ENCODE measurements around the gene MAPKBP1.

Gene MAPKBP1

GRCh38 chr15:41852736-41853590 lies 78.7 kb downstream of the MAPKBP1 start:
- DNase-seq, result no peak

- no peak for DNase-seq
These were observed 79.5 kb downstream of the MAPKBP1 start for GRCh38 chr15:41853831-41854230.

DNA sequence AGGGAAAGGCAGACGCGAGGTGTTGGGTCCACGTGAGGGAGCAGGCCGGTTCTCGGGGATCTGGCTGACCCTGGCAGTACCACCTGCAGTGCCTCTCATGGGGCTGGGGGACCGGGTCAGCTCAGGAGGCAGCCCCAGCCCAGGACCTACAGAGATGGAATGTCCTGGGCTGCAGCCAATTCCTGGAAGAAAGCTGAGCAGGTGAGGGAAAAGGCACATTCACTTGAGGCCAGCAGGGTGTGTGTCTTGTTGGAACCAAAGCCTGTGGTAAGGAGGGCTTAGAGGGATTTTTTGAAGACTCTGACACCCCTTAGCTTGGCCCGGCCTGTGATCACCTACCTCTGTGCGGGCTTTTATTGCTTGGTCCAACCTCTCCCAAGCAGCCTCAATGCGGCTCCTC lies 80.2 kb downstream of the MAPKBP1 start:
- no peak for DNase-seq

DNA sequence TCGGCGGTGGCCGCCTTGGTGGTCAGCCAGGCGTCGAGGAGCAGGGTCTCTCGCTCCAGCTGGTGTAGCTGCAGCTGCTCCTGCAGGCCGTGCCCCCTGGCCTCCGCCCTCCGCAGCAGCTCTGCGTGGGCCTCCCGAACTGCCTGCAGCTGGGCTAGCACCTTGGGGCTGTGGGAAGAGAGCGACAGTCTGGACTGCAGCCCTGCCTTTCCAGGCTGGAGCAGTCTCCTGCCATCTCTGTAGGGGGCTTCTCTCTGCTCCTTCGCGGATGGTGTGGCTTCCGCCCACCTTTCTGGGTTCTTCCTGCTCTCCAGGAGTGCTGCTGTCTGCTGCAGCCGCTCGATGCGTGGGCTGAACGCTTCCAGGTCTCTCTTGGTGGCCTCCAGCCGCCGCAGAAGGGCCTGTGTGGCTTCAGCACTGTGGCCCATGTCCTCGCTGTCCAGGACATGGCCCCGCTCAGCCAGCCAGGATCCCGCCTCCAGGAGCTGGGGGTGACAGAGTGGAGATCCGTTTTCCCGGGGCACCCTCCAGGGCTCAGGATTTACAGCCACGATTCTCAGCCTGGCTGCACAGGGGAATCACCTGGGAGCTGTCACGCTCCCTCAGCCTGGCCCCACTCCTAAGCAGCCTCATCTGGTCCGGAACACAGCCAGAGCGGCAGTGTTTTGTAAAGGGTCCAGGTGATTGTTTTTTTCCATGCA lies 81.1 kb downstream of the MAPKBP1 start:
- DNase-seq, result no peak

GRCh38 chr15:41856262-41856661 lies 82.0 kb downstream of the MAPKBP1 start:
- no peak for DNase-seq

GRCh38 chr15:41856716-41857115 lies 82.4 kb downstream of the MAPKBP1 start:
- DNase-seq, result no peak

DNA sequence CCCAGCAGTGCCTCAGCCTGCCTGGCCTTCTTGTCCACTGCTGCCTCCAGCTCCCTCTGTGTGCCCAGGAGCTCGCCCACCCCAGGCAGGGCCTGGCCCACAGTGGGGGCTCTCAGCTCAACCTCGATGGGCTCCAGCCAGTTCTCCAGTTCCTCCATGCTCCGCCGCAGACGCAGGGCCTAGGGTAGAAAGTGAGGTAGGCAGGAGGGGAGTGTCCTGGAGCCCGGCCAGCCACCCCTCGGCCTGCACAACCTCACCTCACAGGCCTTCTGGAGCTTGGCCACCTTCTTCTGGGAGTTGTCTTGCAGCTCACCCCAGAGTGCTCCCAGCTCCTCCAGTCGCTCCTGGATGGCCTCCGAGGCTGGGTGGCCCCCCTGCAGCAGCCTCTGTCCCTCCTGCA lies 83.0 kb downstream of the MAPKBP1 start:
- no peak for DNase-seq

GRCh38 chr15:41858756-41859155 lies 84.5 kb downstream of the MAPKBP1 start:
- no peak for DNase-seq

DNA sequence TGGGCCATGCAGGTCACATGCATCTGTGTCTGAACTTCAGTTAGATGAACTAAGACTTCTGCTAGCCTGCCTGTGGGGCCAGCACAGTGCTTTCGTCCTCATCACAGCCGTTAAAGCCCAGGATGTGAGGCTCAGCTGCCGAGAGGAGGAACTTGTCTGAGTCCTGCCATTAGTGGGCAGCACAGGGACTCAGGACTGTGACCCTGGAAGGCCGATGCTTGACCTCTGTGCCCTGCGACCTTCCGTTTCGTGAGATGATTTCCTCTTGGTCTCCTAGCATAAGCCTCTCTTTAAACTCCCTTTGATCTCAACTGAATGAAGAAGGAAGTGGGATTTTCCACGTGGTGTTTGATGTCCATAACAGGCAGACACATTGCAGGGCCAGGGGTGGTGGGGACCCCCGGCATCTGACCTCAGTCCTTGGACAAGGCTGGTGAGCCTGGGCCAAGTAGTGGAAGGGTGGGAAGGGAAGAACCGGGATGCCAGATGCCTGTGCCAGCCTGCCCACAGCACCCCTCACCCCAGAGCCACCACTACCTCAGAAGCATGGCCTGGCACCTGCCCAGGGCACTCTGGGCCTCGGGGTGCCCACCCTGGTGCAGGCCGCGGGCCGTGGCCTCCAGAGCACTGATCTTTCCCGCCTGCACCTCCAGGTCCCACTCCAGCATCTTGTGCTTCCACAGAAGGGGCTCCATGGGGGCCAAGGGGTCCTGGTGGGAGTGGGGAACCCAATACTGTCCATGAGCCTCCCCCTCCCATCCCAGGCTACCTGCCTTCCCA lies 86.0 kb downstream of the MAPKBP1 start:
- DNase-seq, result no peak

- DNase-seq, result no peak
These were observed 87.6 kb downstream of the MAPKBP1 start for GRCh38 chr15:41861736-41862356.

- no peak for DNase-seq
These were observed 88.3 kb downstream of the MAPKBP1 start for GRCh38 chr15:41862515-41863116.

- no peak for DNase-seq
These were observed 91.3 kb downstream of the MAPKBP1 start for GRCh38 chr15:41865490-41866055.

DNA sequence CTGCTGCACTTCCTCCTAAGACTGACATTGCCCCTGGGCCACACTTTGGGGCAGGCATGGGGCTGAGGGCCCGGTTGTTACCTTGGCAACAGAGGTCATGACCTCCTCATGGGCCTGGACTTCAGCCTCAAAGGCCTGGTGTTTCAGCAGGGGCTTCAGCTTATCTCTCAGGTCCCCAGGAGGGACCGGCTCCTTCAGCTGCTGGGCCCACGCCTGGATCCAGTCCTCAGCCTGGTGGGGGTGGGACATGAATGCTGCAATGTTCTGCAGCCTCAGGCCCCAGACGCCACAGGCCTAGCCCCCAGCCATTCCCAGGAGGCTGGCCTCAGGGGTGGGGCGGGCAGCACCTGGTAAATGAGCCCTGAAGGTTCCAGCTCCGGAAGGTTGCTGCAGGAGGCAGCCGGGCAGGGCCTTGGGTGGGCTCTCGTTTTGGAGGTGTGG lies 92.0 kb downstream of the MAPKBP1 start:
- no peak for DNase-seq

DNA sequence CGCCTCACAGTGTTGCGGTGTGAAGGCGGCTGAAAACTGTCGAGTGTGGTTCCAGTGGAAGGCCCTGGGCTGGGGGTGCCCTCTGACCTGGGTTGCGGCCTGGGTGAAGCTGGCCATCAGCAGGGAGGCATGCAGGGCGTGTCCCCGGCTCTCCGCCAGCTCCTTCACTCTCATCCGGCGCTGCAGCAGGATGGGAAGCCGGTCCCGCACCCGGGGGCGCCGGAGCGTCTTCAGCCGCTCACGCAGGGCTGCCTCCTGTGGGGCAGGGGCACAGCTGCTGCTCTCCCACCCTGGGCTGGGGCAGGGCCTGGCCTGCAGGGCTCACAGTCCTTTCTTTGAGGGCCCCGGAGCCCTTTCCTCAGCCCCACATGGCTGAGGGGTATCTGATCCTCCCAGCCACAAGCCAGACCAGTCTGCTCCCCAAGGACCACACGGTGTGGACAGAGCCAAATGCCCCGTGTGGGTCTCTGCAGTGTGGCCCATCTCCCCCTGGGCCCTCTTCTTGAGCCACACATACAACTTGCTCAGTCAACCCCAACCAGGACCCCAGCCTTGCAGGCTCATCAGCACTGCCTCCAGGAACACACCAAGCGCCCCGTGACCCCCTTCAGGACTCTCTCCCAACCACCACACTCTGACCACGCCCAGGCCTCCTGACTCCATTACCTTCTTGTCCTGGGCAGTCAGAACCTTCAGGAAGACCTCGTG lies 92.7 kb downstream of the MAPKBP1 start:
- no peak for DNase-seq

DNA sequence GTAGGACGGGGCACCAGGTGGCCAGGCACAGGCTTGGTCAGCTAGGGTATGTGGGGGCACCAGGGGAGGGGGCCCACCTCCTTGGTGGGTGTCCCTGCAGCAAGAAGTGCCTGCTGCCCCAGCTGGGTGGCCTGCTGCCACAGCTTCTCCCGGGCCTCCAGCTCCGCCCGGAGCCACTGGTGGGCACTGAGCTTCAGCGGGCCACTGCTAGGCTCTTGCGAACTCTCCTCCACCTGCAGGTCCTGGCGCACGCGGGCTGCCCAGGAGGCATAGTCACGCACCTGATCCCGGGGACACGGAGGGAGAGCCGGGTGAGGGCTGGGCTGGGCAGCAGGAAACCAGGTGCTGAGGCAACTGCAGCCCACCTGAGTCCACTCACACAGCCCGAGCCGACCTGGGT lies 94.0 kb downstream of the MAPKBP1 start:
- no peak for DNase-seq

DNA sequence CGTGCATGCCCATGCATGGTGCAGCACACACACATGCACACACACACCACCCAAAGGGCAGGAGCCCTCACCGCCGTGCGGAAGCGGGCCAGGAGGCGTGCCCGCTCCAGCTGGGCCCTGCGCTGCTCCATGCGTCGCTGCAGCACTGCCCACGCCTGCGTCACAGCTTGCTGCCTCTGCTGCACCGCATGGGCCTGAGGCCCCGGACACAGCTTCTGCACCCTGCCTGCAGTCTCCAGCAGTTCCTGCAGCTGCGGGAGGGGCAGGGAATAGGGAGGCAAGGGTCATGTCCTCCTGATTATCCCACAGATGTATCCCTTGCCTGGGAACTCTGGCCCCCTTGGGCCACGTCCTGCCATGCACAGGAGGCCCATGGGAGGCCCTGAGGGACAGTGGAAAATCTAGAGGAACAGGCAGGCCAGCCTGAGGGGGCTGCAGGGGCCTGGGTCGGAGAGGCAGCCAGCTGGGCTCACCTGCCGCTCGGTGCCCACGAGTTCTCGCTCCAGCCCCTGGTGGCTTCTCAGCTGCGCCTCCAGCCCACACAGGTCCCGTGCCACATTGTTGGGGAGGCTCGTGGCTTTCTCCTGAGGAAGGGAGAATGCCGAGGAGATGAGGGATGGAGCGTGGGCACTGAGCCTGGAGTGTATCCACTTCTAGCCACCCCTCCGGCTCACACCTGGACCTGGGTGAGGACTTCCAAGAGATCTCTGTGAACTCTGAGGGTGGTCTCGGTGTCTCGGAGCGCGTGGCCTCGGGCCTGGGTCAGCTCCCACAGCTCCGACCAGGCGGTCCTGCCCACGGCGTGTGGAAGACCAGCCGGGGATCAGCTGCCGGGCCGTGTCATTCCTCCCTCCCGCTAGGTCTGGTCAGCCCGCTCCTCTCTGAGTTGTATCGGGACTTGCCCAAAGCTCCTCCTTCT lies 95.7 kb downstream of the MAPKBP1 start:
- DNase-seq, result no peak

GRCh38 chr15:41870689-41871081 lies 96.4 kb downstream of the MAPKBP1 start:
- DNase-seq, result no peak

- no peak for DNase-seq
These were observed 97.1 kb downstream of the MAPKBP1 start for GRCh38 chr15:41871175-41871905.

GRCh38 chr15:41872166-41872747 lies 98.0 kb downstream of the MAPKBP1 start:
- no peak for DNase-seq

All from NCI-H446 (cell line).